GM12864 (cell line): ENCODE measurements around the gene SLC25A13.

ENCODE experiments used
- DNase-seq: peaks from one replicate; pipeline ENCODE4 v3.0.0-alpha.2; 2011; ENCODE audit warnings: low read depth
- H3K4me3 ChIP-seq: 2 replicates; pipeline ENCODE4 v1.5.1; 2011; ENCODE audit warnings: mild to moderate bottlenecking, low read depth, low read length, control low read depth
- TF ChIP-seq, protein P1 (sequence below): IDR thresholded peaks from 2 replicates; pipeline ENCODE4 v1.5.1; 2011; ENCODE audit warnings: low read depth, mild to moderate bottlenecking, moderate library complexity, low read length, control low read depth, inconsistent platforms; ENCODE audit errors: missing control alignments

SLC25A13 gene

DNA sequence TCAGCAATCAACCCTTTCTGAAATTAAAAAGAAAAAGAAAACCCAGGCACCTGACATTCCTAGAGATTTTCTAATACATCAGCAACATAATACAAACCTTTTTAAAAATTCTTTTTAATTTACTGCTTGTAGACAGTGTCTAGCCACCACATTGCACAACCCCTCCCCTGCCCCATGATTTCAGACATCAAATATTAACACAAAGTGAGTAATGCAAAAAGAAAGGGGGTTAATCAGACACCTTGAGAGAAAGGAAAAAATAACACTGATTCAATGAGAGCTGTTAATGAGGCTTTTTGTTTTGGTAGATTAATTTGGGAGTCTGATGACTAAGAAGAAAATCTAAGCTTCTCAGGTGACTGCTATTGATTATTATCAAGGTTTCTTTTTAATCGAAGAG, 55.3 kb downstream of the SLC25A13 start:
- no peak for DNase-seq
- H3K4me3 ChIP-seq = no peak overlapping the region
- TF ChIP-seq, protein P1, sequence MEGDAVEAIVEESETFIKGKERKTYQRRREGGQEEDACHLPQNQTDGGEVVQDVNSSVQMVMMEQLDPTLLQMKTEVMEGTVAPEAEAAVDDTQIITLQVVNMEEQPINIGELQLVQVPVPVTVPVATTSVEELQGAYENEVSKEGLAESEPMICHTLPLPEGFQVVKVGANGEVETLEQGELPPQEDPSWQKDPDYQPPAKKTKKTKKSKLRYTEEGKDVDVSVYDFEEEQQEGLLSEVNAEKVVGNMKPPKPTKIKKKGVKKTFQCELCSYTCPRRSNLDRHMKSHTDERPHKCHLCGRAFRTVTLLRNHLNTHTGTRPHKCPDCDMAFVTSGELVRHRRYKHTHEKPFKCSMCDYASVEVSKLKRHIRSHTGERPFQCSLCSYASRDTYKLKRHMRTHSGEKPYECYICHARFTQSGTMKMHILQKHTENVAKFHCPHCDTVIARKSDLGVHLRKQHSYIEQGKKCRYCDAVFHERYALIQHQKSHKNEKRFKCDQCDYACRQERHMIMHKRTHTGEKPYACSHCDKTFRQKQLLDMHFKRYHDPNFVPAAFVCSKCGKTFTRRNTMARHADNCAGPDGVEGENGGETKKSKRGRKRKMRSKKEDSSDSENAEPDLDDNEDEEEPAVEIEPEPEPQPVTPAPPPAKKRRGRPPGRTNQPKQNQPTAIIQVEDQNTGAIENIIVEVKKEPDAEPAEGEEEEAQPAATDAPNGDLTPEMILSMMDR = no peak

DNA sequence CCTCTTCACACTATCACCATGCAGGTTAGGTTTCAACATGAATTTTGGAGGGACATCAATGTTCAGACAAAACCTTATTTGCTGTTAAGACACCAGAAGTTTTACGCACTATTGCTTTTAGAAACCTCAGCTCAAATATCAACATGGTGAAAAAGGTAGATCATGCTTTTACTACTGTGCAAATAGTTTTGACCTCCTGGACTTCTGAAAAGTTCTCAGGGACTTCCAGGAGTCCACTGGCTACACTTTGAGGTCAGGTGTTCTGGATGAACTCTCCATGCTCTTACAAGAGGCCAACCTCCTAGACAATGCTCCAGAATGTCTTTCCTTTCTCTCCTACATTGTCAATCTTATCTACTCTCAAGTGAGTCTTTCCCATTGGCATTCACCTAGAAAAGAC, 55.9 kb downstream of the SLC25A13 start:
- TF ChIP-seq, protein P1 = no peak
- H3K4me3 ChIP-seq = no peak overlapping the region
- no peak for DNase-seq

DNA sequence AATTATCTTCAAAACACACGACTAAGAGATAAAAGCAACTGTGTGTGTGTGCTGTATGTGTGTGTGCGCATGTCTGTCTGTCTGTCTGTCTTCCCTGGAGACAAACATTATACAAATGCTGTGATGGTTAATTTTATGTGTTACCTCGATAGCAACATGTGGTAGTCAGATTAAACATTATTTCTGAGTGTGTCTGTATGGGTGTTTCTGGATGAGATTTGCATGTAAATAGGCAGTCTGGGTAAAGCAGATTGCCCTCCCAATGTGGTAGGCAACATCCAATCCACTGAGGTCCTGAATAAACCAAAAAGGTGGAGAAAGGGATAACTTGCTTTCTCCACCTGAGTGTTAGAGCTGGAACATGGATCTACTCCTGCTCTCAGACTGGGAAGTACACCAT, 67.9 kb downstream of the SLC25A13 start:
- no peak for DNase-seq
- H3K4me3 ChIP-seq = no peak overlapping the region

DNA sequence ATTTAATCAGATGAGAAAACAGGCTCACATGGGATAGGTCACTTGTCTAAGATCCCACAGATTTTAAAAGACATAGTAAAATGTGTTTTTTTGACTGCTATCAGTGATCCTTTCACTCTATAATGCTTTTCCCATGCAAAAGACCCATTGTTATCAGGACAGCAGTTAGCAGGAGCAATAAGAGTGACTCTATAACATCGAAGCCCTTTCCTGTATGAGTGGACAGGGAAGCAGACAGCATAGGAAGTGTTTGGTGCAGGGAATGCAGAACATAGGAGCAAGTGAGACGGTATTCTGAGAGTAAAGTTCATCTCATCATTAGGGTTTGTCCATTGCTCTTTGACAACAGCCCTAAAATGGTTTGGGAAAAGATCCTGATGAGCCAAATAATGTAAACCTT, 68.5 kb downstream of the SLC25A13 start:
- no peak for DNase-seq
- TF ChIP-seq, protein P1 = no peak
- H3K4me3 ChIP-seq = no peak overlapping the region

More for the DNA sequence above, 67.9 kb downstream of the SLC25A13 start:
- TF ChIP-seq, protein P1 = no peak

DNA sequence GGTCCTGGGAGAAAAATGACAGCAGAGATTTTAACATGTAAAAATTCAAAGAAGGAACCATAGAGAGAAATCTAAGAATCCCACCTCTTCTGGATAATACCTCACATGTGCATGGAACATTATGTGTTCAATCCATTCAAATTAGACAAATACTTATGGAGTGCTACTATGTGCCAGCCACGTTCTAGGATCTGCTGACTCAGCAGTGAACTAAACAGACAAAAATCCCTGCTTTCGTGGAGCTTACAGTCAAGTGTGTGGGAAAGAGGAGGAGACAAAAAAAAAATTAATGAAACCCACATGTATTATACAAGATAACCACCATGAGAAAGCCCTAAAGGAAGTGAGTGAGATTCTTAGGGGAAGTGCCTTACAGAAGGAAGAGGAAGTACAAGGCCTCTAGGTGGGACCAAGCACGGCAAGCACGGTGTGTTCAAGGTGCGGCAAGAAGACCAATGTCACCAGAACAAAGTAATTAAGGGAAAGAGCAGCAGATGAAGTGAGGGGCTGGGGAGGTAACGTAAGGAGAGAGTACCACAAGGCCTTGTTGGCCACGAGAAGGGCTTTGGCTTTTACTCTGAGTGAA, 71.0 kb downstream of the SLC25A13 start:
- H3K4me3 ChIP-seq = no peak overlapping the region
- no peak for DNase-seq
- TF ChIP-seq, protein P1 = no peak

DNA sequence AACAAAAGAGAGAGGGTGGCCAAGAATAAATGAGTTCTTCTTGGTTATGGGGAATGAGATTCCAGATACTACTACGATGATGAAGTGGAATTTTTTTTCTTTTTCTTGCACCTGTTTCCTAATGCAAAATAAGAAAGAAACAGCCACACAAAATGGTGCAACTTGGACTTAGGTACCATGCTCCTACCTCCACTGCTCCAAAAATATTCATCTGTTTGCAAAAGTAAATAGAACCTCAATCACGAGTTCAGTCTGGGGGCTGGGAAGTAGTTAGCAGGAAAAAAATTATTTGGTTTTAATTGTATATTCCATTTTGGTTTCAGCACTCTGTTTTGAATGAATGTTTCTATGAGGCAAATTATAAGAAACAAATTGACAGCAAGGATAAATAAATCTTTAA, 73.5 kb downstream of the SLC25A13 start:
- DNase-seq = no peak
- no peak overlapping the region for H3K4me3 ChIP-seq
- TF ChIP-seq, protein P1 = no peak

DNA sequence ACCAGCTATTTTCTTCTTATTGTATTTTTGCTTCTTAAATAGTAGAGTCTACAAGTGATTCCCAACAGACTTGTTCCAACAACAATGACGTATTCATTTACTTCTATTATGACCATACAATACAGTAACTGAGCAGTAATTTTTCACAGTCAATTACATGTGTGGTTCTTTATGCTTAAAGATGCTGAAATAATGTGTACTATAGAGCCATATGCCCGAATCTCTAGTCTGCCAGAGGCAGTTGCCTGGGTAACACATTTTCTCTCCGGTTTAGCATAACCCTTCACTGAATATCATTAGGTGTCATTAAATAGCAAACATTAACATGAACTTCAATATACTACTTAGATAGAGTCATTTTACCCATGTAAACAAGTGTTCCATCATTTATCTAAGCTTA, 75.0 kb downstream of the SLC25A13 start:
- H3K4me3 ChIP-seq = no peak overlapping the region
- TF ChIP-seq, protein P1 = no peak
- no peak for DNase-seq
